Glutamatergic neuron (in vitro differentiated cells): ENCODE measurements around the gene NCBP2. TPM values are rescaled to one million over a fixed set of nuclear protein-coding genes. Genes with fewer than 3 reads are reported as not detected.

Experiments
- DNase-seq: peaks from one replicate; pipeline ENCODE4 v3.0.0; 2022
- H3K27ac Mint-ChIP-seq: one replicate; pipeline ENCODE4 v1.8.0; 2020; ENCODE audit warnings: mild to moderate bottlenecking, mixed read lengths, inconsistent platforms; ENCODE audit not compliant: unreplicated experiment
- H3K27me3 Mint-ChIP-seq: one replicate; pipeline ENCODE4 v1.8.0; 2020; ENCODE audit warnings: mild to moderate bottlenecking, moderate library complexity, mixed read lengths, inconsistent platforms; ENCODE audit not compliant: unreplicated experiment
- H3K36me3 Mint-ChIP-seq: one replicate; pipeline ENCODE4 v1.8.0; 2020; ENCODE audit warnings: mild to moderate bottlenecking, mixed read lengths, inconsistent platforms; ENCODE audit not compliant: unreplicated experiment
- H3K4me1 Mint-ChIP-seq: one replicate; pipeline ENCODE4 v1.8.0; 2020; ENCODE audit warnings: mild to moderate bottlenecking, low read depth, mixed read lengths, inconsistent platforms; ENCODE audit not compliant: unreplicated experiment
- H3K4me3 Mint-ChIP-seq: one replicate; pipeline ENCODE4 v1.8.0; 2020; ENCODE audit warnings: mild to moderate bottlenecking, mixed read lengths, inconsistent platforms; ENCODE audit not compliant: unreplicated experiment
- H3K9me3 Mint-ChIP-seq: one replicate; pipeline ENCODE4 v1.8.0; 2020; ENCODE audit warnings: mild to moderate bottlenecking, moderate library complexity, mixed read lengths, inconsistent platforms; ENCODE audit not compliant: unreplicated experiment
- total RNA-seq: library from RNA; stranded (reverse); fragmentation: NEBNext Ultra II Directional; extraction: Animal tissue kit (Norgen Biotek cat#: 25700); gene quantifications from one replicate; pipeline ENCODE4 v1.2.1, GENCODE V29; 2021; ENCODE audit not compliant: unreplicated experiment
- TF ChIP-seq, protein P1 (sequence below): fragments of 200-600 bp; sonication (generic); IDR thresholded peaks from one replicate; pipeline ENCODE4 v1.5.0; 2021; ENCODE audit not compliant: partially characterized antibody, unreplicated experiment

Gene NCBP2
- total RNA-seq, 1 donor from 2014 or later = 118 TPM

DNA sequence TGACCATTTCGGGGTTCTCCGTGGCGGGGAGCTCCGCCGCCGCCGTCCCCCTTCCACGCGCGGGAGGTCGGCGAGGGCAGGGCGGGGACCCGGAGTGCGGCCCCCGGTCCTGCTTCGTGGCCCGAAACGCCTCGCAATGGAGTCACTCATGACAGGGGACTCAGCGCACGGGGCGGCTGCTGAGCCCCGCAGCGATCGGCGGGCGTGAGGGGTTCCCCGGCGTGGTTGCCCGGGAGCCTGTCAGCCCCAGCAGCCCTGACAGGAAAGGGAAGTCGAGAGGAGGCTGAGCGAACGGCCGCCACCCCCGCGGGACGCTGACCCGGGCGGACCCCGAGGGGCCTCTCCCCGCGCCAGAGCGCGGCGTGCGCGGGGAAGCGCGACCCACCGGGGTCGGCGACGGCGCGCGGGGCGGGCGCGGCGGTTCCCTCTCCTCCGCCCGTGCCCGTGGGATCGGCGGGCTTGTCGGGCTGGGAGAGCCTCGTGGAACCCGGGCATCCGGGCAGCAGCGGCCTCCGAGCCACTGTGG lies 26.9 kb upstream of the NCBP2 start:
- Mint-ChIP-seq H3K27ac (no peak overlapping the region), H3K9me3 (peaks cover 11% of the 10 kb centered on the region), H3K27me3 (peaks cover 33% of the 10 kb centered on the region), H3K4me1 (peaks cover 2% of the 10 kb centered on the region), H3K36me3 (peaks cover 17% of the 10 kb centered on the region), H3K4me3 (no peak overlapping the region)
- peak; percentile 58 for DNase-seq
- TF ChIP-seq, protein P1, sequence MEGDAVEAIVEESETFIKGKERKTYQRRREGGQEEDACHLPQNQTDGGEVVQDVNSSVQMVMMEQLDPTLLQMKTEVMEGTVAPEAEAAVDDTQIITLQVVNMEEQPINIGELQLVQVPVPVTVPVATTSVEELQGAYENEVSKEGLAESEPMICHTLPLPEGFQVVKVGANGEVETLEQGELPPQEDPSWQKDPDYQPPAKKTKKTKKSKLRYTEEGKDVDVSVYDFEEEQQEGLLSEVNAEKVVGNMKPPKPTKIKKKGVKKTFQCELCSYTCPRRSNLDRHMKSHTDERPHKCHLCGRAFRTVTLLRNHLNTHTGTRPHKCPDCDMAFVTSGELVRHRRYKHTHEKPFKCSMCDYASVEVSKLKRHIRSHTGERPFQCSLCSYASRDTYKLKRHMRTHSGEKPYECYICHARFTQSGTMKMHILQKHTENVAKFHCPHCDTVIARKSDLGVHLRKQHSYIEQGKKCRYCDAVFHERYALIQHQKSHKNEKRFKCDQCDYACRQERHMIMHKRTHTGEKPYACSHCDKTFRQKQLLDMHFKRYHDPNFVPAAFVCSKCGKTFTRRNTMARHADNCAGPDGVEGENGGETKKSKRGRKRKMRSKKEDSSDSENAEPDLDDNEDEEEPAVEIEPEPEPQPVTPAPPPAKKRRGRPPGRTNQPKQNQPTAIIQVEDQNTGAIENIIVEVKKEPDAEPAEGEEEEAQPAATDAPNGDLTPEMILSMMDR = no peak

DNA sequence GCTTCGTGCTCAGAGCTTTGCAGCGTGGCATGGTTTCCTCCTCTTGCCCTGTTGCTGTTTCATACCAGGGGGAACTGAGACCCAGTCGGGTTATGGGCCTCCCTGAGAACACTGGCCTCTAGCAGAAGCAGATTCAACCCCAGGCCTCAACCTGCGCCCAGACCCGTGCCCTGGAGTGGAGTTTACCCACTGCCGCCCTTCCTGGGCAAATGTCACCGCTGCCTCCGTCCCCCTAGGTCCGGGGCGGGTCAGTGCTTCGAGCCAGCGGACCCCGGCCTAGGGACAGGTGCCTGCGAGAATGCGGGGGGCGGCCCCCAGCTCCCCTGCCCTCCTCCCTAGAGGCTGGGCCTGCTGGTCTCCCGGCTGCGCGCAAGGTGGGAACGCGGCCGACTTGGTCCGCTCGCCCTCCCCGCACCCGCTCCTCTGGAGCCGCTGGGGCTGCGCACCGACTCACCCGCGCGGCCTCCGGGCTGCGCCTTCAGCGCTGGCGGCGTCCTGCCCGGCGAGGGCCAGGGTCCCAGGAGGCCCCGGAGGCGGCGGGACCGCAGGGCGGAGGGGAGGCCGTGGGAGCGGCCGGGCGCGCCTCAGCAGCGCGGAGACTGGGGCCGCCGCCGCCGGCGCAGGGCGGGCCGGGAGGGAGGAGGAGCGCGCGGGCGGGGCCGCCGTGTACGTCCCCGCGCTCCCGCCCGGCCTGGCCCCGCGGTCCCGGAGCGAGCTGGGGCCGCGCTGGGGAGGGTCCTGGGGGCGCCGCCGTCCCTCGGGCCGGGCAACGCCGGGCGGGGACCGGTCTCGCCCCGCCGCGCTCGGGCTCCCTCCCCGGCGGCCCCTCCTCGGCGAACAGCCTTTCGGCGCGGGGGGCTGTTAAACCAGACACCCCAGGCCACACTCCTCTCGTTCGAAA lies 26.2 kb upstream of the NCBP2 start, which contains the start of gene PIGZ:
TSS of gene PIGZ (minus strand) at position 601 of the 901 bp plus-strand sequence. CDS start 16,802 bp downstream, outside the sequence.
- Mint-ChIP-seq H3K4me1 (peaks cover 2% of the 10 kb centered on the region), H3K27me3 (peaks cover 33% of the 10 kb centered on the region), H3K4me3 (peak within 1 kb of the TSS; percentile 62), H3K9me3 (peaks cover 11% of the 10 kb centered on the region), H3K36me3 (peaks cover 17% of the 10 kb centered on the region), H3K27ac (peak within 1 kb of the TSS; percentile 62)
- peak; percentile 56 for DNase-seq
- TF ChIP-seq, protein P1 = no peak

DNA sequence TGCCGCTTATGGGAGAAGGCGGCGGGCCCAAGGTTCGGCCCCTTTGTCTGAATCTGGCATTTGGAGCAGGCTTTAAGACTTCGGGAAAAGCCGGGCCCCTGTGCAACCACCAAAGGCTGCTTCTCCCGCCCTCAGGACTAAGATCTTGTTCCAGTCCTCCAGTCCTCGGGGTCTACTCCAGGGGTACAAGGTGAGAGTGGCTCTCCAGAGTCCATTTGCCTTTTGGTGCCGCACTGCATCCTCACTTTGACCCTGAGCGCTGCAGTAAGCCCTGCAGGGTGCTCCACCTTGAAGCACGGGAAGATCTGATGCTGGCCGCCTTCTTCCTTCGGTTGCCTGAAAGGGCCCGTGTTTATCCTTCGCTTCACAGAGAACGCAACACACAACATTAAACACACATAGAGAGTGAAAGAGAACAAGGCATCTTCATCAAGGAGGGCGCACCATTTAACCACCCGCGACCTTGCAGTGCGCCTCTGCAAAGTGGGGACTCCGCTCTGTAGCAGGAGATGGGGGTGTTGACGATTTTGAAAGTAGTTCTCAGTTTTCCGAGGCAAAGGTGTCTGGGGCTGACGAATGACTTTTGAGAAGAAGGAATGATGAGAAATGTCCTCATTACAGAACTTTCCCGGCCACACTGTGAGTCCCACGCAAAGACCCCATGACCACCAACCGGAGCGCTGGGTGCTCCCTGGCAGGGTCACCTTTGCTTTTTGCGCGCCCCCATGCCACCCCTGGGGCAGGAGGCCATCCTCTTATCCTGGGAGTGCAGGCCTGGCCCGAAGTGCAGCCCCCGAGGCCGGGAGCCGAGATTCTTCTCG lies 25.3 kb upstream of the NCBP2 start:
- Mint-ChIP-seq H3K4me3 (peak overlapping the region; percentile 62), H3K9me3 (peaks cover 11% of the 10 kb centered on the region), H3K4me1 (peaks cover 5% of the 10 kb centered on the region), H3K27ac (peak overlapping the region; percentile 62), H3K36me3 (peaks cover 17% of the 10 kb centered on the region), H3K27me3 (peaks cover 33% of the 10 kb centered on the region)
- TF ChIP-seq, protein P1 = no peak
- no peak for DNase-seq

DNA sequence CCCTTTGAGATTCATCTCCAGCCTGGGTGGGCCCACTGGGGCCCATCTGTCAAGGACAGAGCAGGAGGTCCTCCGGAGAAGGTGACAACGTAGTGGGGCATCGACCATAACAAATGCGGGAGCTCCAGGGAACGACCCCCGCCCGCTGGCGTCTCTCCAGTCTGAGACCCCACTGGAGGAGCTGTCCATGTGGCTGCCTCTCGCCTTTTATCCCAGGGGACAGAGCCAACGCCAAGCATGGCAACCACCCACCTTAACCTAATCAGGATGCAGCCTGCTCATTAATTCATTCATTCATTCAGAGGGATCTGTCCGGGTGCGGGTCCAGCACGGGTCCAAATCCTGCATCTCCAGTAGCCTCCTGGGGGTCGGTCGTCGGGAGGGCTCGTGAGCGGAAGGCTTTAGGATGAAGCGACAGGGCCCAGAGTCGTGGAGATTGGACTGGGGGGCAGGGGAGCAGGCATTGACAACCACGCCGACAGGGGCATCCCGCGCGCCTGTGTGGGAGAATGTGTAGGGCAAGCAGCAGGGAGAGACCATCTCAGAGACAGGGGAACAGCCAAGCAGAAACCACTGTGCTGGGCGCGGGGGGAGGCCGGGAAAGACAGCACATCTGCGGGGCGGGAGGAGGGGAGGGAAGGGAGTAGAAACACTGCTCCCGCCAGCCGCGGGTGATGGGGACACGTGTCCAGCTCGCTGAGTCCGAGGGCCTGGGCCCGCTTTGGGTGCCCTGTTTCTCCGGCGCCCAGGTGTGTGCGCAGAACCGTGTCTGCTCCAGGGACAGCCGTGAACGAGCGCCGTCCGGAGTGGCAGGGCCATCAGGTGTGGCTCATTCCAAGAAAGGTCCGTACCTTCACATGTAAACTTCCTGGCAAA lies 24.4 kb upstream of the NCBP2 start:
- Mint-ChIP-seq H3K27me3 (peaks cover 33% of the 10 kb centered on the region), H3K9me3 (peaks cover 11% of the 10 kb centered on the region), H3K36me3 (peaks cover 17% of the 10 kb centered on the region), H3K4me1 (peaks cover 12% of the 10 kb centered on the region), H3K27ac (no peak overlapping the region), H3K4me3 (peak overlapping the region; percentile 76)
- DNase-seq = peak; percentile 64
- TF ChIP-seq, protein P1 = no peak
